Thyroid gland (tissue), 4 donors: ENCODE results near the gene PLXDC2.

Experiments used
- CTCF ChIP-seq, 6 experiments: fragments of 200-600 bp in 3 of 6; fragments of 450-650 bp in 3 of 6; sonication (generic) in 3 of 6; IDR thresholded peaks; one replicate each; pipeline ENCODE4 v1.5.1; 2016 to 2019; ENCODE audit warnings: antibody characterized with exemption in 6 of 6, mild to moderate bottlenecking in 2 of 6, inconsistent platforms in 1 of 6, moderate library complexity in 1 of 6
- POLR2A ChIP-seq, 2 donors: fragments of 450-650 bp; IDR thresholded peaks; one replicate each; pipeline ENCODE4 v1.6.1; 2017; ENCODE audit warnings: antibody characterized with exemption in 2 of 2, mild to moderate bottlenecking in 2 of 2, moderate library complexity in 1 of 2

GRCh38 chr10:19944911-19945663 lies 128.9 kb downstream of the PLXDC2 start:
- TF ChIP-seq POLR2A (IDR thresholded peaks at IDR 0.05) (no peak), CTCF (IDR thresholded peaks at IDR 0.05) (no peak)
